Embryonic facial prominence (tissue), 1 donor: ENCODE data around the gene DUSP1.

Experiments used
- DNase-seq: peaks from one replicate; pipeline ENCODE4 v3.0.0-alpha.2; 2016; ENCODE audit errors: extremely low spot score

DUSP1 gene

DNA sequence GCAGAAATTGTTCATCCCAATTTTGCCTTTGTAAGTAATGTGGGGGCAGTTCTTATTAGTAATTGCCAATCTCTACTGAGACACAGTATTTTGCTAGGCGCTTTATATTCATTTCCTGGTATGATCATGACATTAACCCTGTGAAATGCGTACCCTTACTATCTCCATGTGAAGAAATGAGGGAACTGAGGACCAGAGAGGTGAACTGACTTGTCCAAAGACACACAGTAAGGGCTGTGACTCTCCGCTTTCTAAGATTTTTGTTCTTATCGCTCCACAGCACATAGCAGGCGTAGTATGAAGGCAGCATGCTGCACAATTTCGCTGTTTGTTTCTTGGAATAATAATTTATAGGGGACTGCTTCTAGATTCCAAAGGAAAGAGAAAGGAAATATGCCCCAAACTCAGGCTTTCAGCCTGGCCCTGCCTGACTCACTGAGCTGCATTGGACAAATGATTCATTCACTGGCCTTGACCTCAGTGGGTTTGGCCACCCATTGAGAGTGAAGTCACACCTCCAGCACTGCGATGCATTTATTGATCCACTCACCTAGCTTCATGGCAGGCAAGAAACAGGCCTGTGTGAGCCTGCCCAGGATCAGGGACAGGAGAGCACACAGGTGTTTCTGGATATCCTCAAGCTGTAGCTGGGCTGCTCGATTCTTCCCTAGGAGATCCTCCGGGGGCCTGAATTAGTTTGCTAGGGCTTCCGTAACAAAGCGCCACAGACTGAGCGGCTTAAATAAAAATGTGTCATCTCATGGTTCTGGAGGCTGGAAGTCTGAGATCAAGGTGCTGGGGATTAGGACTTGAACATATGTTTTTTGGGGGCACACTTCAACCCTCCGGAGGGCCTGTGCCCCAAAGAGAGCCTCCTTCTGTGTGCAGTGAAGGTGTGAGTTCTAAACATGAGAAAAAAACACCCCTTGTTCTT, 7.2 kb upstream of the DUSP1 start:
- no peak for DNase-seq

DNA sequence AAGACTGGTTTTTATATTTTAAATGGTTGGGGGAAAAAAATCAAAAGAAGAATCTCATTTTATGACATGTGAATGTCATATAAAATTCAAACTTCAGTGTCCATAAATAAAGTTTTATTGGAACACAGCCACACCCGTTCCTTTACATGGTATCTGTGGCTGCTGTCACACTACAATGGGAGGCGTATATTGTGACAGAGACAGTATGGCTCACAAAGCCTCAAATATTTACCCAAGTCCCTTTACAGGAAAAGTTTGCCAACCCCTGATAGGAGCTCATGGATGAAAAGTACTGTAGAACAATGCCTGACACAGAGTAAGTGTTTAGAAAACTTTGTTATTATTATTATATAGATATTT, 5.2 kb upstream of the DUSP1 start:
- no peak for DNase-seq

DNA sequence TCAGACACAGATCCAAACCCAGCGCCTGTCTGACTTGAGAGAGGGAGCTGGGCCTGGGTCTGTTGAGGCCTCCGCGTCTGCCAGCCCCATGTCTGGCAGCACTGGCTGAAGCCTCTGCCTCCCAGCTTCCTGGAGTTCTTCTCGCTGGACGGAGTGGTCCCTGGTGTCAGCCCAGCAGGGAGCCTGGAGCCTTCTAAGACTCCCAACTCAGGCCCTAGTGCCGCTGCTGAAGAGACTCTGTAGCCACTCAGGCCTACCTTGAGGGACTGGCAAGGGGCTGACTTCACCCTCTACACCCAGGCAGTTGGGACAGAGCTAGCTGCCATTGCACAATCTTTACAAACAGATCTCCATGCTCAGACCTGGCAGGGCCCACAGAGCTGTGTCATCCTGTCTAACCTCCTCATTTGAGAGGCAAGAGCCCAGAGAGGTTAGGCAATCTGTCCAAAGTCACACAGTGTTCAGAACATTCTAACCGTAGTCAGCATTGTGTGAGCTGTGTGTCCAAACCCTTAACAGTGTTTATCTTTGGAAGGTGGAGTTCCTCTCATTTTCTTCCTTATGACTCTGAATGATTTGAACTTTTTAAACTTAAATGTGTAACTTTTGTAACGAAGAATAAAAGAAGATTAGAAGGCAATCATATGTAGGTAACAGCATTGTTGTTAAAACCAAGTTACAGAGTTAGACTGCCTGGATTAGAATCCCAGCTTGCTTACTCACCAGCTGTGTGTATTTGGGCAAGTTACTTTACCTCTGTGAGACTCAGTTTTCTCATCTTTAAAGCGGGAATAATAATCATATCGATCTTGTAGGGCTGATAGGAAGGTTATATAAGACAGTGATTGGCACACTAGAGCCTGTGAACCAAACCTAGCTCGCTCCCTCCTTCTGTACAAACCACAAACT, 4.6 kb upstream of the DUSP1 start:
- no peak for DNase-seq

DNA sequence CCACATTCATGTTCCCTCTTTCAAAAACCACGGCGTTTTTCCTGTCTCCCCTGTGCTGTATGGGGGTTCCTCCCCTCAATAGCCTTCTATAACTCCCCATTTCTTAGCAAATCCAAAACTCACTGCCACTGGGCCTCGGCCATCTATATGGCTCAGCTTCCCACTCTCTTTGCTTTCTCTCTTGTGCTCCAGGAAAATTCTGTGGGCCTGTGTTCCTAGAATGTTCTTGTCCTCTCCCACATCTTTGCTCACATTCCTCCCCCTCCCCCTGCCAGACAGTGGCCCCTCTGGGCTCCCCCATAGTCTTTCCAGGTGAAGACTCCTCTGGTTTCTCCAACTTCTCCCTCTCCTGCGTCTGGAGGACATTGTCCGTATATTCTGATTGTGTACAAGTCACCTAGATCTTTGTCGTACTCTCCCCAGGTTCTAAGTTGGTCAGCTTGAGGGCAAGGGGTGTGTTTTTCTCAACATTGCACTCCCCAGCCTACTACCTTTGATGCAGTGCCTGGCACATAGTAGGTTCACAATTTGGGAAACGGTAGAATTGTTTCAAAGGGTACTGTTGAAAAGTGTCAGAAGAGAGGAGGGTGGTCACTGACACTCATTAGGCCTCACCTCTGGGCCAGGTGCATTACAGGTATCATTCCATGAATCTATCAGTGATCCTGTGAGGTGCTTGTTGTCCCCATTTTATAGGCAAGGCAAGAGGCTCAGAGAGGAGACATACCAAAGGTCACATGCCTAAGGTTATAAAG, 3.7 kb upstream of the DUSP1 start:
- DNase-seq = no peak

DNA sequence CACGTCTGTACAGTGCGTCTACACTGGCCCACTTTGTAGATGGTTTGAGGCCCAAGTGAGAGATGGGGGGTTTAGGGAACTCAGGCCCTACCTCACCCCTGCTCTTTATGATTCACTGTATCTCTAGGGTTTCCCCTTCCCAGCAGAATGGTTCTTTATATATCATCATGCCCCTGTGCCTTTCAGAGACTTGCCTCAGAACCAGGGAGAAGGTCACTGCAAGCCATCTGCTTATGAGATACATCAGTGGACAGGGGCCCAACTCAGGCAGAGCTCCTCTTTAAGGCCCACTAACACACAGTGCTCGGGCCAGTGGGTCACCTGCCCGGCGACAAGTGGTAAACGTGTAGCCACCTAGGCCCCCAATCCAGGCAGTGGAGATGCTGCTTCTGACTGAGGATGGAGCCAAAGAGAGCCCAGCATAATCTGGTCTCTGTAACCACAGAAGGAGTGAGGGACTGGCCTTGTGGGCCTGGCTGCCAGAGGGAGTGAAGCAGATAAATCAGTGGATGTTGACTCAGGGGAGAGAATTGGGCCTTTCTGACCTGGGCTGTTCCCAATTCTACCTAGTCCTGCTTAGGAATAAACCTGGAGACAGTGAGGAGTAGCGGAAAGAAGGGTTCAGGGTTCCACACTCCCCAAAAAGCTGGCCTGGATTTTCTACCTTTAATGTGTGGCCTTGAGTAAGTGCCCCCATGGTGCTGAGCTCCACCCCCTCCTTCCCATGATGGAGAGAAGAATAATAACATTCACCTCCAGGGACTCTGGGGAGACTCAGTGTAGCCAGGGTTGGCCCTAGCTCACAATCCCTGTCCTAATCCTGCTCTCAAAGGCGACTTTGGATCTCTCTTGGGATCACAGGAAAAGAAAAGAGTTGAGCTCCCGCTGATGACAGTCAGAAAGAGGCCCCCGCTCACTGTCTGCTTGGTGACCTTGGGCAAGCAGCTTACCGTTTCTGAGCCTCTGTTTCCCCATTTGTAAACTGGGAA, 2.8 kb upstream of the DUSP1 start:
- DNase-seq = no peak

DNA sequence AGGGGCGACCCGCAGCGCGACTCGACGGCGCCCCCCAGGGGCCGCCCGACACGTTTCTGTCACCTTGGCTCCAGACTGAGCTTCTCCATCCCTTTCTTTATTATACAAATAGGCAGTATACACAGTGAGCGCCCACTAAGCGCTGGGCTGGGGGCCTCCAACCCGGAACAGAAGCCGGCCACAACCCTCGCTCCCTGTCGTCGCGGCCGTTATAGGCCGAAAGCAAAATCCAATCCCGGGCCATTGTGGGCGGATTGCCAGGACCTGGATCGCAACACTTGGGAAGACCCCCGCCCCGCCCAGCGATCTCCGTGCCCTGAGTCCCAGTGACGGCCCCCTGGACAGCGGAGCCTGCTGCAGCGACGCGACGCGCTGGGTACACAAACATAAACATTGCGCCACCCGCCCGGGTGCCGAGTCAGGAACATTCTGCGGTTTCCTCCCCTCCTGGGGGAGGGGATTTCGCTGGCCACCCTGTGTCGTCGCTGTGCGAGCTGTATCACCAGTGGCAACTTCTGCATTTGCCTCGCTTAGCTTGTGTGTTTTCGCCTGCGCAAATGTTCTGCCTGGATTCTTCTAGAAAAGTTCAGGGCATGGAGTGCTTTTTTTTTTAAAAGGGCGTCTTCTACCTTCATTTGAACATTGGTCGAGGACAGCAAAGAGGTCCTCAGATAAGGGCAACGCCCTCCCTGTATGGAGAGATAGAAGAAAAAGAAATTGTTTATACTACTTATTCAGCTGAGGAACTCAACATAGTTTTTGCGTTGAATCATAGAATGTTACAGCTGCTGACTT, 1.3 kb upstream of the DUSP1 start:
- peak; percentile 83 for DNase-seq

DNA sequence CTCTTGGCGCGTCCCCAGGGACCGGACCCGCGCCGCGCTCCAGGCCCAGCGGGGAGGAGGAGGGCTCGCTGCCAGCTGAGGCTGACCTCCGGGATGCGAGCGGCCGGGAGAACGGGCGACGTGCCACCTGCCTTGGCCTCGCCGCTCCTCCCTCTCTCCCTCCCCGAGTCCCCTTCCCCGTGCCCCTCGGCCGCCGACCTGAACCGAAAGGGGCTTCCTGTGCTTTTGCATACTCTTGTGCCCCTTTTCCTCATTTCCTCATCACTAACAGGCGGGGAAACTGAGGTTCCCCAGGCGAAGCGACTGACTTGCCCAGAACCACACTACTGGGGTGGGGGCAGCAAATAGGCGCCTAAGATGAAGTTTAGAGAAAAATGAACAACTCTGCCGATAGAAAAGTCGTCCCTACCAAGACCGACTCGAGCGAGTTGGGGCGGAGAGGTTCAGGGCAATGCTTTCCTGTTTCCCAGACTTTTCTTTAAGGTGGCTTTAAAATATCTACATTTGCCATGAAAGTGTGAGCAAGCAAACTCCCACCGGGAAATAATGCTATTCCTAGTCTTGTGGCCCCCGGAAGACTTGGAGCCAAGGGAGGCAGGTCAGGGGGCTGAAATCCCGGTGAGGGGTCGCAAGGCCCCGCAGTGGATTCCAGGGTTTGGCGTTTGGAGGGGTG, 580 bp upstream of the DUSP1 start:
- DNase-seq = no peak

DNA sequence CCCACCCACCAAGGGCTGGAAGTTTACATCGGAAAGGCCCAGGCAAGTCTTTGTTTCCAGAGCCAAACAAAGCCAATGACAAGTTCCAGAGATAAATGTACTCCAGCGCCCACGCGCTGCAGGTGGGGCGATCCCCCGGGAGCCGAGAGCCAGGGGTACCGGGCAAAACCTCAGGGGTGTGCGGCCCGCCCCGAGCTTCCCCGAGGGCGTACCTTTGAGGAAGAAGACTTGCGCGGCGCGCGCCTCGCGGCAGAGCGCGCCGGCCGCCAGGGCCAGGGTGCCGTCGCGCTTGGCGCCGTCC, 671 bp downstream of the DUSP1 start:
- no peak for DNase-seq

DNA sequence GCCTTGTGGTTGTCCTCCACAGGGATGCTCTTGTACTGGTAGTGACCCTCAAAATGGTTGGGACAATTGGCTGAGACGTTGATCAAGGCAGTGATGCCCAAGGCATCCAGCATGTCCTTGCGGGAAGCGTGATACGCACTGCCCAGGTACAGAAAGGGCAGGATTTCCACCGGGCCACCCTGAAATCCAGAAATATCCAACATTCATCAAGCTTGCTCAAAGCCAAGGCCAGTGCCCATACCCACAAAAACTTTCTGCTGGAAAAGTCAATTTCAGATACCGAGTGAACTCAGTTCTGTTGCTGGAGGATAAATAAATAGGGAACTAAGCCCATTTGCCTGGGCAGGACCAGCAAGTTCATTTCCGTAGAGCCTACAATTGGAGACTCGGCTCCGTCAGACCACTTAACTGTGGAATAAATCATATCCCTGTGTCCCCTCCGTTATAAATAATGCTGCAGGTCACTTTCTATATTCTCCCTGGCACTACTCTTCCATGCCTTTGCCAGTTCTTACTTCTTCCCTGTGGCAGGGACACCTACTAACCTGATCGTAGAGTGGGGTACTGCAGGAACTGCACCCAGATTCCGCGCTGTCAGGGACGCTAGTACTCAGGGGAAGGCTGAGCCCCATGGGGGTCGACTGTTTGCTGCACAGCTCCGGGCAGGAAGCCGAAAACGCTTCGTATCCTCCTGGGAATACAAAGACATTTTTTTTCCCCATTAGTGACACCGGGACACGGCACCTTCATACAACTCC, 1.2 kb downstream of the DUSP1 start:
- no peak for DNase-seq

DNA sequence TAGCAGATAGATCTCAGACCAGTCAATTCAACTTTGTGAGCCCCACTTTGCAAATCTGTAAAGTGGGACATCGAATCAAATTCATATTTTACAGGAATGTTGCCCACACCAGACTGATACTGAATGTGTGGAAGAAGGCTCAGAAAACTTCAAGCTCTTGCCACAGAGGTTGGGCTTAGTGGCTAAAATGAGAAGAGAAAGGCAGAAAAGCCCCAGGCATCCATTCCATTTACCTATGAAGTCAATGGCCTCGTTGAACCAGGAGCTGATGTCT, 1.7 kb downstream of the DUSP1 start:
- no peak for DNase-seq

DNA sequence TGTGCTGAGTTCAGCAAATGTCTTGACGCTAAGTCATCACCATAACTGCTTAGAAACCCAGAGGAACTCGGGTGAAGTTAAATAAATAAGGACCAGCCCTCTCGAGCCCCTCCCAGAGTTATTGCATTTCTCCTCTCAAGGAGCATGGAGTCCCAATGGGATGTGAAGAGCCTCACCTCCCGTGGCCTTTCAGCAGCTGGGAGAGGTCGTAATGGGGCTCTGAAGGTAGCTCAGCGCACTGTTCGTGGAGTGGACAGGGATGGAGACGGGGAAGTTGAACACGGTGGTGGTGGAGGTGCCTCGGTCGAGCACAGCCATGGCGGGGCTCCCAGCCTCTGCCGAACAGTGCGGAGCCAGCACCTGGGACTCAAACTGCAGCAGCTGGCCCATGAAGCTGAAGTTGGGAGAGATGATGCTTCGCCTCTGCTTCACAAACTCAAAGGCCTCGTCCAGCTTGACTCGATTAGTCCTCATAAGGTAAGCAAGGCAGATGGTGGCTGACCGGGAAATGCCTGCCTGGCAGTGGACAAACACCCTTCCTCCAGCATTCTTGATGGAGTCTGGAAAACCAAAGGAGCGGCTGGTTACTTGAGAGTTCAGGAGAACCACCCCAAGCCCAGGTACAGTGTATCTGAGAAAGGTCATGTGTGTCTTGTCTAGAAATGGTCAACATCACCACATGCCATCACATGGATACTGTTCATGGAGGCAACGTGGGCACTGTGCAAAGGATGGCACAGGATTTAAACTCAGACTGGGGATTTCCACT, 2.2 kb downstream of the DUSP1 start:
- DNase-seq = no peak

DNA sequence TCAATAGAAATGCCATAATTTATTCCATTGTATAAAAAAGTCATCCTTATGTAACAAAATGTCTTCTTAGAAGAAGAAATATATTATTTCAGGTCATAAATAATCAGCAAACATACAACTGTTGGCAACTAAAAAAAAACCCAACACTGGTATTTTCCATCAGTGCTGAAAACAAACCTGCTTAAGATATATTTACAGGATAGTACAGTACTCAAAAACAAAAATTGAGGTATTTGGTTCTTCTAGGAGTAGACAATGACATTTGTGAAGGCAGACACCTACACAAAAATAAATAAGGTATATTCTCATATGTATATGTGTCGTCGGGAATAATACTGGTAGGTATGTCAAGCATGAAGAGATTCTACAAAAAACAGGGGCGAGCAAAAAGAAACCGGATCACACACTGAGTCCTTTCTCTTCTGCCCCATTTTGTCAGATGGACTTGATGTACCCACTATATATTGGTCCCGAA, 2.9 kb downstream of the DUSP1 start:
- no peak for DNase-seq

DNA sequence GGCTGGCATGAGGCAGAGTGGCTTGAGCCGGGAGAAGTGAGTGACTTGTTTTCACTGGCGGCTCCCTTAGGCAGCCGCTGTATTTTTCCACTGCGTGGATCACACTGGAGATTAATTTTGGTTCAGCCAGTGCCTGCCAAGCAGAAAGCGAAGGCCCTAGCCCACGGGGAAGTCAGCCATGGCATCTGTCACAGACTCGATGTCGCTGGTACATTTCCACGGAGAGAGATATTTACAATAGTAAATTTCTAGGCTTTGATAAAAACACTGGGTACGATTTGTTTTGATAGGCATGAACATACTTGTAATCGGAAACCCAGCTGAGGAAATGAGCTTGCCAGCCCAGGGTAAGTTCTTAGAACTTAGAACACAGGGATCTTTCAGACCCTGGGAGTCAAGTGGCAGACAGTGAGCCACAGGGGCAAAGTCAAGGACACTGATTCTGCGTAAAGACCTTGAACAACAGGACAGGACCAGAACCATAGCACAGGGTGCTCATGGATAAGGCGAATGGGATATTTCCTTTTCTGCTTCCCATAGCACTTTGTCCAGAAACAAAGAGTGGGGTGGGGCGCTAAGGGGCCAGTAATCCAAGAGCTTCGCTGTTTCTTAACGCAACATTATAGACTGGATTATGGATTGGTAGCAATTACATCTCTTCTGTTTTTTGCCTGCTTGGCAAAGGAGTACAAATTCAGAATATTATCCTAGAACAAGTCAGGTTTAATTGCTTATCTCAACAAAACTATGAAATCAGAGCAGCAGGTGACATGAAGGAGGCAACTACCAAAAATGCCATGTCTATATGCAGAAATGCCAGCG, 4.5 kb downstream of the DUSP1 start:
- DNase-seq = peak; percentile 68

DNA sequence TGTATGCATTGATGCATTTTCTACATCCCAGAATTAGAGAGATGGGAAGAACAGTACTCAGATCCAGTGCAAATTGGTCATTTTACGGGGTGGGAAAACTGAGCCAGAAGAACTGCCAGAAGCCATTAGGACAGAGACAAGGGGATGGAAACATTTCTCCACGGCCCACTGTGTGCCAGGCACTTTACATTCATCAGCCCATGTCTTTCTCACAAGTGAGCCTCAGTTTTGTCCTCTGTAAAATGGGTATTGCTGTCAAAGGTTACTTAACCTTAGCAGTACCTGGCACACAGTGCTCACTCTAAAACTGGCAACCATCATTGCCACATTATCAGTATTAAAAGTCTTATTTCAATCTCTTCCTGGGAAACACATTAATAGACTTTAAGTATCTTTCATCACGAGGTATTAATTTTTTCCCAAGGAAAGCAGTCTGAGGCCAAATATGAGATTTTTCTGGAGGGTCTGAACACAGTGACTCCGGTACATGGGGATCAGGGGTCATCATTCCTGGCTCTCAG, 5.2 kb downstream of the DUSP1 start:
- DNase-seq = no peak

DNA sequence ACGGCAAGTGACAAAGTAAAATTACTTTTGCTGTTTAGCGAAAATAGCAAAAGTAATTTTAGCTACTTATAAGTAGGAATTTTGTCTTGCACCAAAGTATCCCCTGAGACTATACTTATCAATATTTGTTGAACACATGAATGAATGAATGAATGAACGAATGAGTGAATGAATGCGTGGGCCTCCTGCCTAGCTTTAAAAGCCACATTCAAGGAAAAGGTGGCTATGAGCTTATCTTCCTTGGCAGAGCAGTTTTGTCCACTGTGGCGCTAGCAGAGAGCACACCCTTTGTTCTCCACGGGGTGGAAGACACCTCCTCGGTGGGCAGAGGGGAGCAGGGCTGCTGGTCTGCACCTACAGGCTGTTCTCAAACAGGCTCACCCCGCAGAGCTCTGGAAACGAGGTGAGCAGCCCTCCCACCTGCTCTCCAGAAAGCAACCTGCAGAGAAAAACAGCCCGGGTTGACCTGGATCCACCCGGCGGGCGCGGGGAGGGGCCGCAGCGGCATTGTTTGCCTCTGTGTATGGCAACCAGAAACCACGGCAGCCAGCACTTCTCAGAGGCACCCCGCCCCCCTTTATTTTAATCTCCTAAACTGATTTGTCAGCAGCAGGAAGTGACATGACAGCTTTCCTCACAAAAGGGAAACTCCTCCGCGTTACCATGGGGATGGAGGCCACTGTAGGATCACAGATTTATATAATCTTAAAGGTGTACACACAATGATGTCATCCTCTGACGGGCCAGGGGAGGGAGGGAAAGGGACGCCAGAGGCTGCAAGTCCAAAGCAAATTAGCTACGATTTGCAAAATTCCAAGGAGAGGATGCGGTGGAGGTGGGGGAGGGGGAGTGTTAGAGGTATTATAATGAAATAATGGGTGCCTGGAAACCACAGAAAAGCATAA, 5.9 kb downstream of the DUSP1 start:
- DNase-seq = peak; percentile 98

DNA sequence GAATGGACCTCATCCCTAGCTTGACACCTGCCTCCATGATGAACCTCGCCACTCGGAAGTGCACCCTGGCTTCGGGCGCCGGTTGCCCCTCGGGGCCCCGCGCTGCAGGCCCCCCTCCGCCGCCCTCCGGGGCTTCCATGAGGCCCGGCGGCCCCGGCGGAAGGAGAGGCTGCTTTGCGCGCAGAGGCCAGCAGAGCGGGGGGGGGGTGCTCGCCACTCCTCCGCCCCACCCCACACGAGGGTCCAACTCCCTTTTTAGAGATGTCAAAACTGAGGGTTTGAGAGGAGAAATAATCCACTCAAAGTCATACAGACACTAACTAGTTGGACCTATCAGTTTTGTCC, 7.9 kb downstream of the DUSP1 start:
- DNase-seq = no peak
